Measurements from ENCODE around the gene GALNT6.

GALNT6 gene

GRCh38 chr12:51381226-51382079 is 9.8 kb downstream of the GALNT6 start:
- no peak for DNase-seq

GRCh38 chr12:51379571-51379970 is 11.6 kb downstream of the GALNT6 start:
- DNase-seq: no peak

GRCh38 chr12:51378749-51379148 is 12.5 kb downstream of the GALNT6 start:
- no peak for DNase-seq

GRCh38 chr12:51377099-51377984 is 13.9 kb downstream of the GALNT6 start:
- no peak for DNase-seq

GRCh38 chr12:51374856-51375255 is 16.4 kb downstream of the GALNT6 start:
- no peak for DNase-seq

- no peak for DNase-seq
These were observed 16.8 kb downstream of the GALNT6 start for GRCh38 chr12:51374361-51374760.

GRCh38 chr12:51373187-51373586 is 18.0 kb downstream of the GALNT6 start:
- DNase-seq: no peak

- DNase-seq: no peak
These were observed 19.2 kb downstream of the GALNT6 start for GRCh38 chr12:51372021-51372420.

GRCh38 chr12:51371295-51371953 is 19.8 kb downstream of the GALNT6 start:
- DNase-seq: no peak

GRCh38 chr12:51370667-51371066 is 20.5 kb downstream of the GALNT6 start:
- no peak for DNase-seq

- DNase-seq: no peak
These were observed 21.6 kb downstream of the GALNT6 start for GRCh38 chr12:51369581-51369980.

GRCh38 chr12:51368640-51369517 is 22.3 kb downstream of the GALNT6 start:
- peak; percentile 75 for DNase-seq

- DNase-seq: no peak
These were observed 25.9 kb downstream of the GALNT6 start for GRCh38 chr12:51365276-51365675.

- DNase-seq: no peak
These were observed 27.2 kb downstream of the GALNT6 start for GRCh38 chr12:51364001-51364400.

- DNase-seq: no peak
These were observed 28.4 kb downstream of the GALNT6 start for GRCh38 chr12:51362747-51363342.

GRCh38 chr12:51362307-51362706 is 28.9 kb downstream of the GALNT6 start:
- no peak for DNase-seq

GRCh38 chr12:51361161-51362016 is 29.8 kb downstream of the GALNT6 start:
- DNase-seq: no peak

- no peak for DNase-seq
These were observed 30.9 kb downstream of the GALNT6 start for GRCh38 chr12:51360315-51360714.

GRCh38 chr12:51359851-51360250 is 31.4 kb downstream of the GALNT6 start:
- no peak for DNase-seq

- no peak for DNase-seq
These were observed 32.7 kb downstream of the GALNT6 start for GRCh38 chr12:51358496-51358895.
